K562 (cell line): Measurements from ENCODE around the gene ZNF740. TPM values are rescaled to one million over a fixed set of nuclear protein-coding genes. Genes with fewer than 3 reads are reported as not detected.

Experiments
- ATAC-seq: fragments of 200-7000 bp; cut with Tn5 transposase; 3 replicates; pipeline ENCODE4 v1.9.1; 2020; ENCODE audit warnings: moderate library complexity
- BruUV-seq: library from RNA; stranded (reverse); fragments of 400-500 nt; replicated peaks from 2 replicates; lab custom pipeline; 2021; lab: Mats Ljungman, UMichigan
- CTCF ChIA-PET: fragments of 300-600 bp; formaldehyde crosslinking; extraction: SDS; loops from one replicate; lab custom pipeline; 2021; ENCODE audit warnings: low intra/inter-chr PET ratio; lab: Yijun Ruan, JAX
- POLR2A ChIA-PET: fragments of 300-600, 350-650 bp; sonication (Branson Sonifier 250); formaldehyde crosslinking; extraction: SDS; loops from one replicate; lab custom pipeline; 2021; ENCODE audit warnings: antibody characterized with exemption, inconsistent platforms; lab: Yijun Ruan, JAX
- DNase-seq, 4 experiments: peaks; one replicate each; pipeline versions ENCODE4 v3.0.0 to v3.0.0-alpha.2; 2011 to 2018; ENCODE audit warnings: low spot score in 3 of 4, mixed read lengths in 3 of 4; ENCODE audit errors: extremely low read depth in 1 of 4
- FAIRE-seq: peaks from 2 replicates; lab custom pipeline; 2011; peaks lifted over from hg19 to GRCh38; lab: Jason Lieb, UNC
- H2AFZ ChIP-seq: 2 replicates; pipeline ENCODE4 v1.6.0; 2011; ENCODE audit warnings: low read depth, low read length, control low read depth, inconsistent platforms
- H3K27ac ChIP-seq: fragments of 200-600 bp; 3 replicates; pipeline ENCODE4 v1.8.0; 2011; ENCODE audit warnings: low read depth, mild to moderate bottlenecking, control low read depth, inconsistent platforms, low read length, moderate library complexity, mixed read lengths; ENCODE audit errors: extremely low read depth
- H3K27me3 ChIP-seq, 2 experiments: fragments of 300-600 bp in 1 of 2; 2 replicates in 1 of 2; 3 replicates in 1 of 2; pipeline versions ENCODE4 v1.6.0 to v1.8.0; 2011; ENCODE audit warnings: inconsistent platforms in 2 of 2, low read length in 2 of 2, mild to moderate bottlenecking in 1 of 2, mixed read lengths in 1 of 2, moderate library complexity in 1 of 2; ENCODE audit not compliant: control insufficient read depth in 2 of 2, insufficient read depth in 2 of 2
- H3K36me3 ChIP-seq: fragments of 300-600 bp; 3 replicates; pipeline ENCODE4 v1.8.0; 2011; ENCODE audit warnings: mild to moderate bottlenecking, low read length, inconsistent platforms; ENCODE audit not compliant: control insufficient read depth, insufficient read depth
- H3K4me1 ChIP-seq, 2 experiments: fragments of 200-600 bp in 1 of 2; replicated peaks in 1 of 2; 2 replicates in 1 of 2; 3 replicates in 1 of 2; pipeline versions ENCODE4 v1.5.1 to v1.8.0; 2011; ENCODE audit warnings: inconsistent platforms in 2 of 2, low read length in 2 of 2, mild to moderate bottlenecking in 1 of 2, mixed read lengths in 1 of 2, moderate library complexity in 1 of 2; ENCODE audit not compliant: control insufficient read depth in 2 of 2, insufficient read depth in 2 of 2
- H3K4me2 ChIP-seq: 2 replicates; pipeline ENCODE4 v1.6.1; 2011; ENCODE audit warnings: low read length, control low read depth, inconsistent platforms, mixed read lengths; ENCODE audit not compliant: insufficient read depth
- H3K4me3 ChIP-seq: fragments of 200-600 bp; sonication (generic), shearing (Covaris generic); 2 replicates; pipeline ENCODE4 v1.5.1; 2016; ENCODE audit warnings: control low read depth, inconsistent platforms
- H3K79me2 ChIP-seq: fragments of 200-600 bp; 3 replicates; pipeline ENCODE4 v1.8.0; 2011; ENCODE audit warnings: low read length, inconsistent platforms; ENCODE audit not compliant: control insufficient read depth, insufficient read depth
- H3K9ac ChIP-seq, 2 experiments: 2 replicates each; pipeline versions ENCODE4 v1.6.0 to v1.6.1; 2011; ENCODE audit warnings: low read depth in 2 of 2, low read length in 2 of 2, control low read depth in 1 of 2, inconsistent platforms in 1 of 2, mild to moderate bottlenecking in 1 of 2, mixed read lengths in 1 of 2; ENCODE audit not compliant: insufficient read depth in 1 of 2
- H3K9me1 ChIP-seq: one replicate; pipeline ENCODE4 v1.6.0; 2011; ENCODE audit warnings: inconsistent platforms, mild to moderate bottlenecking, low read length, moderate library complexity; ENCODE audit not compliant: control insufficient read depth, insufficient read depth
- H3K9me3 ChIP-seq: replicated peaks from 2 replicates; pipeline ENCODE4 v1.5.1; 2011; ENCODE audit warnings: low read depth, low read length, inconsistent platforms; ENCODE audit not compliant: control insufficient read depth, insufficient read depth
- H4K20me1 ChIP-seq: replicated peaks from 2 replicates; pipeline ENCODE4 v1.6.1; 2011; ENCODE audit warnings: low read length, inconsistent platforms, mixed read lengths; ENCODE audit not compliant: control insufficient read depth, insufficient read depth
- BRCA1 ChIP-seq, 2 experiments: fragments of 450-650 bp in 1 of 2; sonication (generic) in 1 of 2; formaldehyde crosslinking in 1 of 2; IDR thresholded peaks; 2 replicates each; pipeline versions ENCODE4 v1.5.0 to v1.6.1; 2017 to 2020; ENCODE audit warnings: mild to moderate bottlenecking in 1 of 2, missing genetic modification reagents in 1 of 2
- ETV5 ChIP-seq: sonication (generic); formaldehyde crosslinking; IDR thresholded peaks from 2 replicates; pipeline ENCODE4 v1.4.0; 2020; ENCODE audit warnings: low read depth, mild to moderate bottlenecking, missing genetic modification reagents
- HMG20A ChIP-seq: fragments of 450-650 bp; formaldehyde crosslinking; conservative IDR thresholded peaks from 2 replicates; pipeline ENCODE4 v1.4.0; 2020; ENCODE audit warnings: mild to moderate bottlenecking, mixed read lengths
- MAFG ChIP-seq: fragments of 450-650 bp; conservative IDR thresholded peaks from 2 replicates; pipeline ENCODE4 v1.6.1; 2016; ENCODE audit warnings: missing genetic modification characterization, missing compliant biosample characterization
- PHF8 ChIP-seq: fragments of 200-600 bp; sonication (generic); IDR thresholded peaks from 2 replicates; pipeline ENCODE4 v1.6.1; 2012; ENCODE audit warnings: mixed run types, mild to moderate bottlenecking, inconsistent platforms, low read length, moderate library complexity, borderline replicate concordance
- PREB ChIP-seq: sonication (generic); formaldehyde crosslinking; IDR thresholded peaks from 2 replicates; pipeline ENCODE4 v1.8.1; 2023; ENCODE audit warnings: mild to moderate bottlenecking, missing genetic modification reagents
- RBM39 ChIP-seq: fragments of 200-400 bp; formaldehyde crosslinking; optimal IDR thresholded peaks from 2 replicates; pipeline ENCODE3; 2018; ENCODE audit warnings: low read depth, low read length
- ZNF76 ChIP-seq: fragments of 250-450 bp; sonication (Bioruptor Pico); IDR thresholded peaks from 2 replicates; pipeline ENCODE4 v1.4.0; 2020; ENCODE audit warnings: mild to moderate bottlenecking, moderate library complexity, borderline replicate concordance
- ZNF77 ChIP-seq: fragments of 250-450 bp; sonication (Bioruptor Pico); IDR thresholded peaks from 2 replicates; pipeline ENCODE4 v1.5.0; 2020
- WGBS: fragments of 100-300 bp; shearing (Covaris generic); methylation state at CpG from one replicate; pipeline ENCODE4 v1.1.6; 2016; ENCODE audit warnings: low coverage, mixed read lengths; ENCODE audit not compliant: insufficient coverage; ENCODE audit errors: missing lambda C conversion rate; 5-methylcytosine and 5-hydroxymethylcytosine counted together
- in situ Hi-C: fragments of 300-500 bp; cut with MboI; formaldehyde crosslinking; loops from 4 replicates; pipeline ENCODE4 v1.15.0; 2018; ENCODE audit warnings: inconsistent platforms, mixed read lengths
- intact Hi-C: fragments of 100-400 bp; cut with micrococcal nuclease; formaldehyde crosslinking; loops from 2 replicates; pipeline ENCODE4 v1.14.2; 2022
- polyA plus RNA-seq, 8 experiments: library from polyadenylated mRNA; depleted of rRNA in 4 of 8; stranded (reverse) in 5 of 8; unstranded in 3 of 8; fragments of >200 nt; fragmentation: Nextera tagmentation in 2 of 8; fragmentation: Illumina TruSeq in 1 of 8; extraction: Ambion mirVana in 2 of 8; extraction: Trizol in 1 of 8; gene quantifications; 2 replicates each; pipeline versions ENCODE4 v1.2.1 to v1.2.3, GENCODE V29; 2011 to 2014; ENCODE audit warnings: inconsistent platforms in 1 of 8, missing spikeins in 1 of 8
- total RNA-seq, 7 experiments: library from RNA; depleted of rRNA in 6 of 7; stranded (reverse); fragments of >200 nt in 6 of 7; fragmentation: Illumina TruSeq in 2 of 7; extraction: Trizol in 2 of 7; gene quantifications; 2 replicates each; pipeline versions ENCODE4 v1.2.1 to v1.2.3, GENCODE V29; 2011 to 2021; ENCODE audit warnings: low replicate concordance in 1 of 7
- TF ChIP-seq, protein P1 (sequence below): sonication (generic); formaldehyde crosslinking; IDR thresholded peaks from 2 replicates; pipeline ENCODE4 v1.8.1; 2023; ENCODE audit warnings: mild to moderate bottlenecking, missing genetic modification reagents, moderate library complexity
- TF ChIP-seq, protein P2 (sequence below), 2 experiments: IDR thresholded peaks; 2 replicates each; pipeline ENCODE4 v1.6.1; 2011; ENCODE audit warnings: borderline replicate concordance in 1 of 2, control low read depth in 1 of 2, low read depth in 1 of 2, low read length in 1 of 2, mild to moderate bottlenecking in 1 of 2, mixed read lengths in 1 of 2, moderate library complexity in 1 of 2; ENCODE audit not compliant: insufficient read depth in 1 of 2, insufficient read length in 1 of 2, poor library complexity in 1 of 2, severe bottlenecking in 1 of 2; ENCODE audit errors: extremely low read depth in 1 of 2

The ZNF740 gene
- total and polyA plus RNA-seq, 9 of the 15 experiments (the other 6 are each of a cell fraction or from before 2014, with no cell fraction given), result 0.57 to 46.4 (median 18.6) TPM

DNA sequence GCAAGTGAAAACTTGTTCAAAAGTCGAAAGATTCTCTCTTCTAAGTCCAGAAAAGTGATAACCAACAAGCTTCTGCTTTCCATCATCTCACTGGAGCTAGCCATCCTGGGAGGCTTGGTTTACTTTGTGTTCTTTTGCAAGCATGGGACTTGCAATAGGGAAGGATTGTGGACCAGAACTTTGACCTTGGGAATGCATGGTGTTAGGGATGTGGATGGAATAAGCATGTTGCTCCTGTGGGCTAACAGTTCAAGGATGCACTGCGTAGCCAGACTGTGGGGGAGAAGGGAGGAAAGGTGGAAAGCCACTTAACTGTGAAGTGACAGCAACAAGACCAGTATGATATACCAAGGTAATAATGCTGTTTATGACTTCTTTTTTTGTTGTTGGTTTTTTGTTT, 48.7 kb upstream of the ZNF740 start (continued):
- TF ChIP-seq RBM39 (no peak), BRCA1 (IDR thresholded peaks at IDR 0.05) (no peak), BRCA1 (CRISPR knock-in tag; IDR thresholded peaks at IDR 0.05) (no peak), HMG20A (no peak), ZNF77 (CRISPR knock-in tag) (no peak)

DNA sequence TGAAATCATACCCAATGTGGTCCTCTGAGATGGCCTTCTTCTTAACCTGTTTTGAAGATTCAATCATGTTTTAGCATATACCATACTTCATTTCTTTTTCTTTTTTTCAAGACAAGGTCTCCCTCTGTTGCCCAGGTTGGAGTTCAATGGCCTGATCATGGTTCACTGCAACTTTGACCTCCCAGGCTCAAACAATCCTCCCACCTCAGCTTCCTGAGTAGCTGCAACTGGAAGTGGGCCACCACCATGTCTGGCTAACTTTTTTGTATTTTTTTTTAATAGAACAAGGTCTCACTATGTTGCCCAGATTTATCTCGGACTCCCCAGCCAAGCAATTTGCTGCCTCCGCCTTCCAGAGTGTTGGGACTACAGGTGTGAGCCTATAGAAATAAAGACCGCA, 46.8 kb upstream of the ZNF740 start:
- H3K79me2 ChIP-seq, result no peaks in the 10 kb centered on the region
- H3K4me1 ChIP-seq, result no peaks in the 10 kb centered on the region; a peak in 1 of 5 replicates
- no peaks in the 10 kb centered on the region for H3K36me3 ChIP-seq
- H3K4me2 ChIP-seq, result no peak overlapping the region
- intact Hi-C loops (no loop called here), in situ Hi-C loops (no loop called here)
- no TSS peak for BruUV-seq
- peaks cover 3% of the 10 kb centered on the region; the same call in 1 of the 2 replicates for H3K9me3 ChIP-seq
- 66% methylated on average over 3 of the region's 3 CpGs for WGBS
- POLR2A ChIA-PET, result no interaction called here
- no peak overlapping the region for H2AFZ ChIP-seq
- no peaks in the 10 kb centered on the region for H3K9me1 ChIP-seq
- no peaks in the 10 kb centered on the region for H4K20me1 ChIP-seq
- H3K27me3 ChIP-seq, result peaks cover 5 to 6% of the 10 kb centered on the region in 2 experiments; a peak in 4 of 5 replicates
- no peak overlapping the region for H3K27ac ChIP-seq
- TF ChIP-seq, protein P1, sequence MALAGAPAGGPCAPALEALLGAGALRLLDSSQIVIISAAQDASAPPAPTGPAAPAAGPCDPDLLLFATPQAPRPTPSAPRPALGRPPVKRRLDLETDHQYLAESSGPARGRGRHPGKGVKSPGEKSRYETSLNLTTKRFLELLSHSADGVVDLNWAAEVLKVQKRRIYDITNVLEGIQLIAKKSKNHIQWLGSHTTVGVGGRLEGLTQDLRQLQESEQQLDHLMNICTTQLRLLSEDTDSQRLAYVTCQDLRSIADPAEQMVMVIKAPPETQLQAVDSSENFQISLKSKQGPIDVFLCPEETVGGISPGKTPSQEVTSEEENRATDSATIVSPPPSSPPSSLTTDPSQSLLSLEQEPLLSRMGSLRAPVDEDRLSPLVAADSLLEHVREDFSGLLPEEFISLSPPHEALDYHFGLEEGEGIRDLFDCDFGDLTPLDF, result no peak
- TF ChIP-seq PREB (CRISPR knock-in tag) (no peak), HMG20A (no peak), ZNF76 (no peak), PHF8 (no peak), MAFG (no peak), ETV5 (no peak)
- TF ChIP-seq, protein P2, sequence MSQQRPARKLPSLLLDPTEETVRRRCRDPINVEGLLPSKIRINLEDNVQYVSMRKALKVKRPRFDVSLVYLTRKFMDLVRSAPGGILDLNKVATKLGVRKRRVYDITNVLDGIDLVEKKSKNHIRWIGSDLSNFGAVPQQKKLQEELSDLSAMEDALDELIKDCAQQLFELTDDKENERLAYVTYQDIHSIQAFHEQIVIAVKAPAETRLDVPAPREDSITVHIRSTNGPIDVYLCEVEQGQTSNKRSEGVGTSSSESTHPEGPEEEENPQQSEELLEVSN (IDR thresholded peaks at IDR 0.05; ENCODE audit: borderline replicate concordance in 1 of 2, extremely low read depth in 1 of 2, insufficient read depth in 1 of 2, insufficient read length in 1 of 2, low read depth in 1 of 2, low read length in 1 of 2, poor library complexity in 1 of 2, severe bottlenecking in 1 of 2), result no peak
- DNase-seq, result no peak
- ATAC-seq, result no peak
- CTCF ChIA-PET, result no interaction called here
- H3K4me3 ChIP-seq, result no peak overlapping the region
- no peak overlapping the region for H3K9ac ChIP-seq
- FAIRE-seq, result no peak
